ENCODE measurements around the gene SNX6. TPM values are rescaled to one million over a fixed set of nuclear protein-coding genes. Genes with fewer than 3 reads are reported as not detected.

The SNX6 gene
- total RNA-seq = 73.4 and 79.5 TPM in 2 replicates
- long read RNA-seq, transcript SNX6-201 (14 exons, 2,001 nt) = major isoform, 278 of 364 reads
- long read RNA-seq, transcript SNX6-202 (13 exons, 3,398 nt) = minor isoform, 23 of 364 reads
- long read RNA-seq, partial matches to known transcripts = 18 of 364 reads
- long read RNA-seq, other reads (novel, unspliced or antisense) = 45 of 364 reads

GRCh38 chr14:34629657-34630529 is at the start of gene SNX6:
TSS of gene SNX6 (minus strand) at chr14:34630148. CDS start at chr14:34630116, 32 bp downstream.
- Mint-ChIP-seq H3K27ac (peak within 1 kb of the TSS; percentile 91), H3K4me1 (ENCODE audit: low read depth) (peaks cover 6% of the 10 kb centered on the region), H3K36me3 (ENCODE audit: insufficient read depth) (peaks cover 3% of the 10 kb centered on the region), H3K27me3 (peaks cover 4% of the 10 kb centered on the region), H3K9me3 (ENCODE audit: low read depth) (peaks cover 4% of the 10 kb centered on the region), H3K4me3 (ENCODE audit: low read depth) (peak within 1 kb of the TSS; percentile 95)
- peak; percentile 70 for DNase-seq (ENCODE audit: low spot score, unreplicated experiment)
- TF ChIP-seq CTCF (IDR thresholded peaks at IDR 0.05; ENCODE audit: unreplicated experiment) = no peak

DNA sequence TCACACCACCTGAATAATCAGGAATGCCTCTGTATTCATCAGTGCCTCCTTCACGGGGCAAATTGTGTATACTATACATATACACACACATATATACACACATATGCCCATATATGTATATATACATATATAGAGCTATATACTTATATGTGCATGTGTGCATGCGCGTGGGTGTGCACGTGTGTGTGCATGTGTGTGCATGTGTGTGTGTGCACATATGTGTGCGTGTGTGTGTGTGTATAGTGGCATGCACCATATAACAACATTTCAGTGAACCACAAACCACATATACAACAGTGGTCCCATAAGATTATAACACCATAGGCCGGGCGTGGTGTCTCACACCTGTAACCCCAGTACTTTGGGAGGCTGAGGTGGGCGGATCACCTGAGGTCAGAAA is 48.8 kb upstream of the SNX6 start:
- Mint-ChIP-seq H3K4me3 (ENCODE audit: low read depth) (no peak overlapping the region), H3K27me3 (no peaks in the 10 kb centered on the region), H3K27ac (no peak overlapping the region), H3K36me3 (ENCODE audit: insufficient read depth) (no peaks in the 10 kb centered on the region), H3K9me3 (ENCODE audit: low read depth) (no peaks in the 10 kb centered on the region), H3K4me1 (ENCODE audit: low read depth) (peaks cover 20% of the 10 kb centered on the region)
- no peak for TF ChIP-seq CTCF (IDR thresholded peaks at IDR 0.05; ENCODE audit: unreplicated experiment)
- DNase-seq (ENCODE audit: low spot score, unreplicated experiment) = no peak

- H3K27ac Mint-ChIP-seq = peak overlapping the region; percentile 68
- H3K9me3 Mint-ChIP-seq (ENCODE audit: low read depth) = no peaks in the 10 kb centered on the region
Observed at GRCh38 chr14:34678306-34678705, 48.4 kb upstream of the SNX6 start.

GRCh38 chr14:34676516-34677211 is 46.7 kb upstream of the SNX6 start:
- no peak for TF ChIP-seq CTCF (IDR thresholded peaks at IDR 0.05; ENCODE audit: unreplicated experiment)
- DNase-seq (ENCODE audit: low spot score, unreplicated experiment) = no peak
- H3K4me1 Mint-ChIP-seq (ENCODE audit: low read depth) = peaks cover 20% of the 10 kb centered on the region
- no peaks in the 10 kb centered on the region for H3K9me3 Mint-ChIP-seq (ENCODE audit: low read depth)
- H3K36me3 Mint-ChIP-seq (ENCODE audit: insufficient read depth) = no peaks in the 10 kb centered on the region
- no peak overlapping the region for H3K4me3 Mint-ChIP-seq (ENCODE audit: low read depth)
- no peaks in the 10 kb centered on the region for H3K27me3 Mint-ChIP-seq
- H3K27ac Mint-ChIP-seq = peak overlapping the region; percentile 43

More at GRCh38 chr14:34678306-34678705, 48.4 kb upstream of the SNX6 start:
- Mint-ChIP-seq H3K4me1 (ENCODE audit: low read depth) (peaks cover 20% of the 10 kb centered on the region), H3K4me3 (ENCODE audit: low read depth) (no peak overlapping the region), H3K36me3 (ENCODE audit: insufficient read depth) (no peaks in the 10 kb centered on the region), H3K27me3 (no peaks in the 10 kb centered on the region)
- TF ChIP-seq CTCF (IDR thresholded peaks at IDR 0.05; ENCODE audit: unreplicated experiment) = no peak
- DNase-seq (ENCODE audit: low spot score, unreplicated experiment) = no peak

DNA sequence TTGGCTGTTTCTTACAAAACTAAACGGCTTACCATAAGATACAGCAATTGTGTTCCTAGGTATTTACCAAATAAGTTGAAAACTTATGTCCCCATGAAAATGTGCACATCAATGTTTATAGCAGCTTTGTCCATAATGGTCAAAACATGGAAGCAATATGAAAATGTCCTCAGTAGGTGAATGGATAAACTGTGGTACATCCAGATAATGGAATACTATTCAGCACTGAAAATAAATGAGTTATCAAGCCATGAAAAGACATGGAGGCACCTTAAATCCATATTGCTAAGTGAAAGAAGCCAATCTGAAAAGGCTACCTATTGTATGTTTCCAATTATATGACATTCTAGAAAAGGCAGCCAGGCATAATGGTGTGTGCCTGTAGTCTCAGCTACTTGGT is 43.8 kb upstream of the SNX6 start:
- H3K4me3 Mint-ChIP-seq (ENCODE audit: low read depth) = no peak overlapping the region
- no peak for DNase-seq (ENCODE audit: low spot score, unreplicated experiment)
- no peaks in the 10 kb centered on the region for H3K36me3 Mint-ChIP-seq (ENCODE audit: insufficient read depth)
- no peak overlapping the region for H3K27ac Mint-ChIP-seq
- H3K27me3 Mint-ChIP-seq = no peaks in the 10 kb centered on the region
- TF ChIP-seq CTCF (IDR thresholded peaks at IDR 0.05; ENCODE audit: unreplicated experiment) = no peak
- peaks cover 19% of the 10 kb centered on the region for H3K4me1 Mint-ChIP-seq (ENCODE audit: low read depth)
- no peaks in the 10 kb centered on the region for H3K9me3 Mint-ChIP-seq (ENCODE audit: low read depth)

Measured in progenitor cell of endocrine pancreas (in vitro differentiated cells).